ENCODE results near the gene ZFYVE27.

The ZFYVE27 gene

GRCh38 chr10:97798958-97799610 lies 62.2 kb downstream of the ZFYVE27 start:
- Histone ChIP-seq H3K4me3 (ENCODE audit: low read length) (no peak overlapping the region), H2AFZ (ENCODE audit: low read depth, low read length) (no peak overlapping the region), H4K20me1 (ENCODE audit: insufficient read depth, low read length) (no peaks in the 10 kb centered on the region), H3K36me3 (replicated peaks; ENCODE audit: low read depth, low read length) (no peaks in the 10 kb centered on the region), H3K27me3 (ENCODE audit: low read depth, low read length) (peaks cover 10% of the 10 kb centered on the region; the same call in 1 of the 2 replicates), H3K9ac (ENCODE audit: low read length) (no peak overlapping the region), H3K27ac (ENCODE audit: low read length) (no peak overlapping the region), H3K4me2 (ENCODE audit: low read length) (no peak overlapping the region), H3K4me1 (ENCODE audit: low read length) (no peaks in the 10 kb centered on the region), H3K79me2 (ENCODE audit: low read length) (no peaks in the 10 kb centered on the region), H3K9me3 (ENCODE audit: insufficient read depth, low read length) (no peaks in the 10 kb centered on the region)
- TF ChIP-seq CTCF (IDR thresholded peaks at IDR 0.05; ENCODE audit: low read depth, low read length) = no peak
- no peak for TF ChIP-seq EZH2phosphoT487 (IDR thresholded peaks at IDR 0.05; ENCODE audit: low read depth)

GRCh38 chr10:97800474-97800873 lies 63.5 kb downstream of the ZFYVE27 start:
- H3K9me3 ChIP-seq (ENCODE audit: insufficient read depth, low read length) = no peaks in the 10 kb centered on the region
- peaks cover 10% of the 10 kb centered on the region; the same call in 1 of the 2 replicates for H3K27me3 ChIP-seq (ENCODE audit: low read depth, low read length)
- no peak overlapping the region for H3K9ac ChIP-seq (ENCODE audit: low read length)
- no peak overlapping the region for H3K4me3 ChIP-seq (ENCODE audit: low read length)
- H3K27ac ChIP-seq (ENCODE audit: low read length) = no peak overlapping the region
- H3K36me3 ChIP-seq (replicated peaks; ENCODE audit: low read depth, low read length) = no peaks in the 10 kb centered on the region
- H3K4me2 ChIP-seq (ENCODE audit: low read length) = no peak overlapping the region
- no peaks in the 10 kb centered on the region for H4K20me1 ChIP-seq (ENCODE audit: insufficient read depth, low read length)
- no peak overlapping the region for H2AFZ ChIP-seq (ENCODE audit: low read depth, low read length)
- H3K79me2 ChIP-seq (ENCODE audit: low read length) = no peaks in the 10 kb centered on the region
- no peaks in the 10 kb centered on the region for H3K4me1 ChIP-seq (ENCODE audit: low read length)
- TF ChIP-seq EZH2phosphoT487 (IDR thresholded peaks at IDR 0.05; ENCODE audit: low read depth) = no peak
- no peak for TF ChIP-seq CTCF (IDR thresholded peaks at IDR 0.05; ENCODE audit: low read depth, low read length)

- Histone ChIP-seq H3K27ac (ENCODE audit: low read length) (no peak overlapping the region), H3K4me2 (ENCODE audit: low read length) (no peak overlapping the region), H3K9me3 (ENCODE audit: insufficient read depth, low read length) (no peaks in the 10 kb centered on the region), H3K36me3 (replicated peaks; ENCODE audit: low read depth, low read length) (no peaks in the 10 kb centered on the region), H3K9ac (ENCODE audit: low read length) (no peak overlapping the region), H4K20me1 (ENCODE audit: insufficient read depth, low read length) (no peaks in the 10 kb centered on the region), H3K4me3 (ENCODE audit: low read length) (no peak overlapping the region), H3K27me3 (ENCODE audit: low read depth, low read length) (peaks cover 10% of the 10 kb centered on the region; the same call in 1 of the 2 replicates), H3K79me2 (ENCODE audit: low read length) (no peaks in the 10 kb centered on the region), H3K4me1 (ENCODE audit: low read length) (no peaks in the 10 kb centered on the region), H2AFZ (ENCODE audit: low read depth, low read length) (no peak overlapping the region)
- TF ChIP-seq EZH2phosphoT487 (IDR thresholded peaks at IDR 0.05; ENCODE audit: low read depth) (no peak), CTCF (IDR thresholded peaks at IDR 0.05; ENCODE audit: low read depth, low read length) (no peak)
These were observed 64.5 kb downstream of the ZFYVE27 start for GRCh38 chr10:97801422-97801821.

GRCh38 chr10:97805096-97805884 lies 68.4 kb downstream of the ZFYVE27 start:
- Histone ChIP-seq H3K4me1 (ENCODE audit: low read length) (no peaks in the 10 kb centered on the region), H3K36me3 (replicated peaks; ENCODE audit: low read depth, low read length) (no peaks in the 10 kb centered on the region), H3K4me2 (ENCODE audit: low read length) (no peak overlapping the region), H3K9ac (ENCODE audit: low read length) (no peak overlapping the region), H3K4me3 (ENCODE audit: low read length) (no peak overlapping the region), H3K27me3 (ENCODE audit: low read depth, low read length) (no peaks in the 10 kb centered on the region), H2AFZ (ENCODE audit: low read depth, low read length) (no peak overlapping the region), H3K27ac (ENCODE audit: low read length) (no peak overlapping the region), H4K20me1 (ENCODE audit: insufficient read depth, low read length) (no peaks in the 10 kb centered on the region), H3K79me2 (ENCODE audit: low read length) (no peaks in the 10 kb centered on the region), H3K9me3 (ENCODE audit: insufficient read depth, low read length) (no peaks in the 10 kb centered on the region)
- TF ChIP-seq EZH2phosphoT487 (IDR thresholded peaks at IDR 0.05; ENCODE audit: low read depth) (no peak), CTCF (IDR thresholded peaks at IDR 0.05; ENCODE audit: low read depth, low read length) (no peak)
